GM12874 (cell line): Measurements from ENCODE around the gene SIRPB2.

ENCODE experiments used
- CTCF ChIP-seq: IDR thresholded peaks from 2 replicates; pipeline ENCODE4 v1.5.1; 2011; ENCODE audit warnings: low read depth, mild to moderate bottlenecking, control low read depth, low read length, moderate library complexity; ENCODE audit not compliant: insufficient read depth

SIRPB2 gene

GRCh38 chr20:1462834-1463233 is 28.4 kb downstream of the SIRPB2 start:
- TF ChIP-seq CTCF: no peak

GRCh38 chr20:1462001-1462400 is 29.2 kb downstream of the SIRPB2 start:
- TF ChIP-seq CTCF: no peak

- TF ChIP-seq CTCF: no peak
Measured at GRCh38 chr20:1460275-1460674, 30.9 kb downstream of the SIRPB2 start.

GRCh38 chr20:1457992-1458391 is 33.2 kb downstream of the SIRPB2 start:
- no peak for TF ChIP-seq CTCF

GRCh38 chr20:1456300-1456699 is 34.9 kb downstream of the SIRPB2 start:
- TF ChIP-seq CTCF: no peak

GRCh38 chr20:1450926-1451491 is 40.2 kb downstream of the SIRPB2 start:
- TF ChIP-seq CTCF: no peak

- TF ChIP-seq CTCF: no peak
Measured at GRCh38 chr20:1449370-1449769, 41.9 kb downstream of the SIRPB2 start.
